SH-SY5Y (cell line): ENCODE data around the gene TRIM25.

Experiments used
- GATA2 ChIP-seq: IDR thresholded peaks from 2 replicates; pipeline ENCODE4 v1.6.1; 2011; ENCODE audit warnings: mild to moderate bottlenecking, low read depth, low read length
- GATA3 ChIP-seq: IDR thresholded peaks from 2 replicates; pipeline ENCODE4 v1.6.1; 2011; ENCODE audit warnings: low read depth, mild to moderate bottlenecking, low read length, moderate library complexity

DNA sequence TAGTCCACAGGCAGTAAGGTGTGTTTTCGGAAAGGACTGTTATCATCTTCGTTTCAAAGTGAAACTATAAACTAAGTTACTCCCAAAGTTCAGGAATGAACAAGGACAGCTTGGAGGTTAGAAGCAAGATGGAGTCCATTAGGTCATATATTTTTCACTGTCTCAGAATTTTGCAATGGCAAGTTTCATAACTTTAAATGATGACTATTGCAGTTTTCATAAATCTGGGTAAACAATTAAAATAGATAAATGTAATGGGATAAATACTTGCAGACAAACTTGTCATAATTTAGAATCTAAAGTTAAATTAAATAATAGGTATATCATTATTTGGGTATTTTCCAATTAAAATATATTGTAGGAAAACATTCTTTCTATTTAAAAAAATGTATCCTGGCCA lies 14.7 kb upstream of the TRIM25 start:
- TF ChIP-seq GATA3 (no peak), GATA2 (no peak)
